HUDEP-2 (cell line): ENCODE data around the gene POLE.

Experiments used
- DNase-seq, 76 experiments: peaks; one replicate each; lab custom pipeline; 2025; ENCODE audit not compliant: unreplicated experiment in 76 of 76; lab: John Stamatoyannopoulos, UW

POLE gene

GRCh38 chr12:132633398-132633797 is 53.7 kb downstream of the POLE start:
- DNase-seq = no peak

GRCh38 chr12:132632521-132633228 is 54.5 kb downstream of the POLE start:
- no peak for DNase-seq

GRCh38 chr12:132631666-132632065 is 55.5 kb downstream of the POLE start:
- DNase-seq = no peak

- no peak for DNase-seq
Observed at GRCh38 chr12:132630672-132631071, 56.5 kb downstream of the POLE start.

GRCh38 chr12:132629330-132629729 is 57.8 kb downstream of the POLE start:
- DNase-seq = no peak

- no peak for DNase-seq
Observed at GRCh38 chr12:132625731-132626430, 61.3 kb downstream of the POLE start.

GRCh38 chr12:132624910-132625630 is 62.1 kb downstream of the POLE start:
- no peak for DNase-seq

- DNase-seq = no peak
Observed at GRCh38 chr12:132624186-132624855, 62.8 kb downstream of the POLE start.

GRCh38 chr12:132623072-132623869 is 63.9 kb downstream of the POLE start:
- no peak for DNase-seq

- no peak for DNase-seq
Observed at GRCh38 chr12:132622437-132623071, 64.6 kb downstream of the POLE start.

GRCh38 chr12:132621657-132622435 is 65.3 kb downstream of the POLE start:
- no peak for DNase-seq

GRCh38 chr12:132620899-132621656 is 66.1 kb downstream of the POLE start:
- DNase-seq = peak in 8 of 76 experiments; percentile 8 to 62 (median 28)

- DNase-seq = no peak
Observed at GRCh38 chr12:132620113-132620898, 66.8 kb downstream of the POLE start.

- no peak for DNase-seq
Observed at GRCh38 chr12:132619386-132620112, 67.6 kb downstream of the POLE start.

- no peak for DNase-seq
Observed at GRCh38 chr12:132619071-132619385, 68.1 kb downstream of the POLE start.

- DNase-seq = no peak
Observed at GRCh38 chr12:132618683-132619043, 68.5 kb downstream of the POLE start, which contains the start of gene P2RX2. TSS of gene P2RX2 (plus strand) at chr12:132618776. CDS start at chr12:132618817, 41 bp downstream.
